ENCODE measurements around the gene TNFRSF1B. TPM values are rescaled to one million over a fixed set of nuclear protein-coding genes. Genes with fewer than 3 reads are reported as not detected.

Gene TNFRSF1B
- total RNA-seq (2014; rRNA removed; shearing (Covaris generic)): 1.5 and 5.4 TPM in 2 replicates

DNA sequence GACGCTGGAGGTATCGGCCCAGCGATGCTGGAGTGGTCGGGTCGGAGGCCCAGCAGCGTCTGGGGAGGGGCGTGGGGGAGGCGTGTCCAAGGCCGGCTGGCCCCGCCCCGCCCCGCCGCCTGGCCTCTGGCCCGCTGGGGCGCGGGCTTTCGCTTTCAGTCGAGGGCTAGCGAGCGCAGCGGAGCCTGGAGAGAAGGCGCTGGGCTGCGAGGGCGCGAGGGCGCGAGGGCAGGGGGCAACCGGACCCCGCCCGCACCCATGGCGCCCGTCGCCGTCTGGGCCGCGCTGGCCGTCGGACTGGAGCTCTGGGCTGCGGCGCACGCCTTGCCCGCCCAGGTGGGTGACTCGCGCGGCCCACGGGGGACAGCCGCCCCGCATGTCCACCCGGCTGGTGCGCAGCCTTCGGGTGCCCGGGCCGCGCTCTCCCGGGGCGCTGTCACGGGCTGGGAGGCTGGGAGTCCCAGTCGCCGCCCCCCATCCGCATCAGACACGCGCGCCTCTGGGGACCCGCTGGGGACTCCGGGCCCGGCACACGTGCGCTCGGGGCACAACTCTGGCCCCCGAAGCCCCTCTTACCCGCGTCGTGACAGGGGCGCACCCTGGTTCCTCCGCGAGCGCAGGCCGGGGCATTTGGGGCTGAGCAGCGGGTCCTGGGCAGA lies at the start of gene TNFRSF1B:
Gene TNFRSF1B, plus strand, starts transcription at position 158 of the 659 bp plus-strand sequence. Its CDS starts 101 bp downstream, at position 259.
- DNase-seq (ENCODE audit: low read depth): peak; percentile 42

DNA sequence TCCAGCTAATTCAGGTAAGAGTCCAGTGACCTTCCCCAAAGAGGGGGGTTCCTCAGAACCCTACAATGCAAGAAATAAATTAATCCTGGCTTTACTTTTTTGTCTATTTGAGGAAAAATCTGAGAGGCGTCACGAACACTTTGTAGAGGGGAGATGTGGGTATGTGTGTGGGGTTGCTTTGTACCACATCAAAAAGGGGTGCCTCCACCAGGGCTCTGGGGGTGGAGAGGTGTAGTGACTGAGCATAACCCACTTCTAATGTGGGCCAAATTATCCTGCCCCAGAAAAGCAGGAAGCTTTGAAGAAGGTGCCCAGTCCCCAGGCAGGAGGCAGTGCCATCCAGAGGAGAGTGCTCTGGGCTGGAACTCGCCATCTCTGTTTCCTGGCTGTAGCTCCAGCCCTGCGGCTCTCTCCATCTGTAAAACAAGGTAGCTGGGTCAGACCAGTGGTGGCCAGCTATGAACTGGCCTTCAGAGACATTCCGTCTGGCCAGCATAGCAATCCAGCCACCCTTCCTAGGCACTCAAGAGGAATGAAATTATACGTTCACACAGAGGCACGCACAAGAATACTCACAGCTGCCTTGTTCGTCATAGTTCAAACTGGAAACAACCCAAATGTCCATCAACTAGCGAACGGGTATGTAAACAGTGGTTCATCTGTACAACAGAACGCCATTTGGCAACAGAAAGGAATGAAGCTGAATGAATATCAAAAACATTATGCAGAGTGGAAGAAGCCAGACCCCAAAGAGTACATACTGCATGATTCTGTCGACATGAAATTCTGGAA lies 45.4 kb upstream of the TNFRSF1B start:
- peak; percentile 55 for DNase-seq (ENCODE audit: low read depth)

DNA sequence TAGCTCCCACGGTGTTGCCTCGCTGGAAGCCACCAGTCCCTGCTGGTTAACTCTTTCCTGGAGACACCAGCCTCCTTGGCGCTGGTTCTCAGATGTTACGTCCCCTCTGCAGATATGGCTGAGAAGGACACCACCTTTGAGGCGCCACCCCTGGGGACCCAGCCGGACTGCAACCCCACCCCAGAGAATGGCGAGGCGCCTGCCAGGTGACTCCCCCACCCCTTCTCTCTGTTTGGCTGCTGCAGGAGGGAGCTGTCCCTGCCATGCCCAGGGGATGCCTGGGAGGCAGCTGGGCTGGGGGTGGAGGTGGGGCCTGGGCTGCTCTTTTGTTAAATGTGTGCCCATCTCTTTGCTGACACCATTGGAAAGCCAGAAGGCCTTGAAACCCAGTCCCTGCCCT lies 43.6 kb upstream of the TNFRSF1B start:
- no peak for DNase-seq (ENCODE audit: low read depth)

DNA sequence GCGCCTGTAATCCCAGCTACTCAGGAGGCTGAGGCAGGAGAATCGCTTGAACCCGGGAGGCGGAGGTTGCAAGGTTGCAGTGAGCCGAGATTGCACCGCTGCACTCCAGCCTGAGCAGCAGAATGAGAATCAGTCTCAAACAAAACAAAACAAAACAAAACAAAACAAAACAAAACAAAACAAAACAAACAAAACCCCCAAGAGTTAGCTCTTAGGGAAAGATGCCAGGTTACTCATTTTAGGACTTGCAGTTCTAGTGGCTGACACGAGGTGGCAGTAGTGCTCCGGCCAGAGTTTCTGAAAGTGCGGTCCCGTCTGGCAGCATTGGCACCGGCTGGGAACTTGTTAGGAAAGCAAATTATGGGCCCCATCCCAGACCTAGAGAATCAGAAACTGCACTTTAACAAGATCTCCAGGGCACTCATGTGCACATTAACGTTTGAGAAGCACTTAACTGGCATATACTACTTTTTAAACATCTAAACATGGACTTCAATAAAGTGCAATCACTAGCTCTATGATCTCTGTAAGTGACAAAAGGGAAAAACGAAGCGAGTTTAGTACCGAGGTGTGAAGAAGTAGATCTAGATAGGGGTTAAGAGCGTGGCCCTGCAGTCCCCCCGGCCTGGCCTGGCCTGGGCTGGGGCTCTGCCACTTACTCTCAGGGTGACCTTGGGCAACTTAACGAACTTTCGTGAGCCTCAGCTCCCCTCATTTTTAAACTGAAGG lies 41.9 kb upstream of the TNFRSF1B start:
- peak; percentile 65 for DNase-seq (ENCODE audit: low read depth)

- DNase-seq (ENCODE audit: low read depth): no peak
Measured at GRCh38 chr1:12125422-12126355, 41.1 kb upstream of the TNFRSF1B start.

DNA sequence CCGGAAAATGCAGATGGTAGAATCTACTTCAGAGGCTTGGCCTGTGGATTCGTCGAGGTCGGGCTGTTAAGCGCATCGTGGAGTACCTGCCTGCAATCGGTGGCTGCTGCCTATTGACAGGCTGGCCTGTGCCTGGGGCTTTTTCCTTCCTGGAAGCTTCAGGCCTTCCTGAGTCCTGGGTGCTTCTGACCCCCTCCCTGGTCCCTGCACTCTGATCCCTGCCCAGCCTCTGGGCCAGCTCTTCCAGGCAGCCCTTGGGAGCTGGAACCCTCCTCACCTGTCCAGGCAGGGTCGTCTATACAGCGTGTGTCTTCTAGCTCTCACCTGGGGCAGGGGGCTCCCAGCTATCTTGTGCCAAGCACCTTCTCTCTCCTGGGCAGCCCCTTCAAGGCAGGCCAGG lies 40.0 kb upstream of the TNFRSF1B start:
- DNase-seq (ENCODE audit: low read depth): no peak

GRCh38 chr1:12127206-12127810 lies 39.5 kb upstream of the TNFRSF1B start:
- DNase-seq (ENCODE audit: low read depth): no peak

DNA sequence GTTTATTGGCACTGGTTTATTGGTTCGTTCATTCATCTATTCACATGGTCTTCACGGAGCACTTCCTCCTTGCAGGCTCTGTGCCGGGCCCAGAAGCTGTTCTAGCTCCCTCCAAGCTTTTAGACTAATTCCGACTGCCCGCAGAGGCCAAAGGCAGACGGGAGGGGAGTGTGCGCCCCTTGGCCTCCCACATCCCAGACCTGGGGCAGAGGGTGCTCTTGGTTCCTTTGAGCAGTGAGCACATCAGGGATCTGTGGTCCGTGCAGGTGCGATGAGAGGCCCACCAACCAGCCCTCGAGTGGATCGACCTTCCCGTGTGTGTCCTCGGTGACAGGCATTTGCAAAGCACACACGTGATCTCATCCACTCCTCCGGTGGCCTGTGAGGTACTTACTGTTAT lies 38.7 kb upstream of the TNFRSF1B start:
- no peak for DNase-seq (ENCODE audit: low read depth)

DNA sequence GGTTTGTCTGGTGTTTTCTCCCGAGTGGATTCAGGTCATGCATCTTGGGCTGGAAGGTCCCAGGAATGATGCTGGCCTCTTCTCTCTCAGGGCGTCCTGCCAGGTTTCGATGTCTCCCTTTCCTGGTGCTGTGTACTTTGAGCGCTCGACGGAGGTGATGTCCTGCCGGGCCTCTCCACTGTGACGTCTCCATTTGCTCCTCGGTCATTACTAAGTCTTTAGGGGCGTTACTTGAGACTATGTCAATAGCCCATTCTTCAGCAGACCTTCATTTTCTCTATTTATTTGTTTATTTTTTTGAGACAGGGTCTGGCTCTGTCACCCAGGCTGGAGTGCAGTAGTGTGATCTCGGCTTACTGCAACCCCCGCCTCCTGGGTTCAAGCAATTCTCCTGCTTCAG lies 37.2 kb upstream of the TNFRSF1B start:
- no peak for DNase-seq (ENCODE audit: low read depth)

GRCh38 chr1:12130466-12131130 lies 36.2 kb upstream of the TNFRSF1B start:
- DNase-seq (ENCODE audit: low read depth): no peak

DNA sequence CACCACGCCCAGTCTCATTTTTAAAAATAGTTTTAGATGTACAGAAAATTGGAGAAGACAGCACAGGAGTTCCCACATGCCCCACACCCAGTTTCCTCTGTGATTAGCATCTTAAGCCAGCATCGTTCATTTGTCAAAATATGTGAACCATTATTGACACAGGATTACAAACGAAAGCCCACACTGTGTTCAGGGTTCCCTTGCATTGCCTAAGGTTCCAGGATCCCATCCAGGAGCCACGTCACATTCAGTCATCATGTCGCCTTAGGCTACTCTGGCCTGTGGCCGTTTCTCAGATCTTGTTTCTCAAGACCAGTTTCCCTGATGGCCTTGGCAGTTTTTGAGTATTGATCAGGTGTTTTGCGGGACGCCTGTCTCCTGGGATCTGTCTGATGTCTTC lies 34.7 kb upstream of the TNFRSF1B start:
- peak; percentile 96 for DNase-seq (ENCODE audit: low read depth)

- no peak for DNase-seq (ENCODE audit: low read depth)
Measured at GRCh38 chr1:12134716-12135115, 32.1 kb upstream of the TNFRSF1B start.

DNA sequence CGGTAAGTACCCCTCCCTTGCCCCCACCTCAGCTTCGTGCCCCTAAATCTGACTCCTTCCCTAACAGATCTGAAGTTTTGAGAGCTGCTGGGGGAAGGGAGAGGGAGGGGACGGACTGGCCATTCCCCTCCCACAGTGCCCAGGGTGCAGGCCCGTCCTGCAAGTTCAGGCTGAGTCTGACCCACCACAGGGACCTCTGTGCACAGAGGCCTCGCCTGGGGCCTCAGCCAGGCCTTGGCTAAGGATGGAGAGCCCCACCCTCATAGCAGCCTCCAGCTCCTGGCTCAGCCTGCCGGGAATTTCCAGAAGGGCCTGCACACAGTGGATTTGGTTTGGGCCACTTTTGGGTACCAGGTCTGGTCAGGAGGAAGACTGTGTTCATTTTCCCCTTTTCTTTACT lies 31.2 kb upstream of the TNFRSF1B start:
- no peak for DNase-seq (ENCODE audit: low read depth)

GRCh38 chr1:12136916-12137610 lies 29.7 kb upstream of the TNFRSF1B start:
- no peak for DNase-seq (ENCODE audit: low read depth)

DNA sequence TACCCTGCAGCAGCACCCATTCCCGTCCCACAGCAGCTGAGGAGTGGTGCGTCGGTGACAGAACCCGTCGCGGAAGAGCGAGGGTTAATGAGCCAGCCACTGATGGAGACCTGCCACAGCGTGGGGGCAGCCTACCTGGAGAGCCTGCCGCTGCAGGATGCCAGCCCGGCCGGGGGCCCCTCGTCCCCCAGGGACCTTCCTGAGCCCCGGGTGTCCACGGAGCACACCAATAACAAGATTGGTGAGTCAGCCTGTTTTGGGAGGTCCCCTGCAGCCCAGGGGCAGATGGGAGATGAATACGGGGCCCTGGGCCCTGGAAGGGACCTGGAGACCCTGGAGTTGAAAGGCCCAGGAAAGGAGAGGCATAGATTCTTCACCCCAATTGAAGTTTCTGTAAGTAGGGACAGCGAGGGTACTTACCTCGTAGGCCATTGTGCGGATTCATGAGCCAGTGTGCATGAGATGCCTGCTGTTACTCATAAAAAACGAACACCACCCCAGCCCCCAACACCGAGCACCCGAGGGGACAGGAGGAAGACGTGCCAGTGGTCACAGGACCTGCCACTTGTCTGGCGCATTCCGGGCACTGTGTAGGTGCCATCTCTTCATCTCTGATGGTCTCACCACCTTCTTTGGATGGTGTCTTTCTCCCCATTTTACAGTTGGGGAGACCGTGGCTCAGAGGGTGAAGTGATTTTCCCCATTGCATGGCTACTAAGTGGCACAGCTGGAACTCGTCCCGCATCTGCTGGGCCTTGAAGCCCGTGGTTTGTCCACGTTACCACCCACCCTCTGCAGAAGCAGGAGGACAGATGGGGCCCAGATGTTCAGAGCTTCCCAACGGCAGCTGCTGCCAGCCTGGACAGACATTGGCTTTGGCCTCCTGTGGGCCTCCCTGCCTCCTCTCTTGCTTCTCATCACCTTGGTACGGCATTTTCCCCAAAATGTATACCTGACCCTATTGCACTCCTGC lies 28.3 kb upstream of the TNFRSF1B start:
- DNase-seq (ENCODE audit: low read depth): no peak

DNA sequence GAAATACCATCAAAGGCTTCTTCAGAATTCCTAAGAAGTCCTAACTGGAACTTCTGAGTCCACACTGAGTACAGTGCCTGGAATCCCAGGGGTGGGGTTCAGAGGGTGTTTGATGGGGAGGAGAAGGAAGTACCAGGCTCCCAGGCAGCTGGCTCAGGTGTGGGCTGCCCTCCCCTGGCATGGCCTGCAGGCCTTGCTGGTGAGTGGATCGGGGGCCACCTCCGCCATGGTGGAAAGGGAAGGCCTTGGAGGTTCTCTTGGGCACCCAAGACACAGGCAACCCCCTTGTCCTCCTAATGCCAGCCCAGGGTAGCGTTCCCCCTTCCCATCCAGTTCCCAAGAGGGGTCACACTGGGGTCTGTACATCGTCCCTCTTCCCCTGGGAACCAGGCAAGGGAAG lies 26.8 kb upstream of the TNFRSF1B start:
- DNase-seq (ENCODE audit: low read depth): no peak

DNA sequence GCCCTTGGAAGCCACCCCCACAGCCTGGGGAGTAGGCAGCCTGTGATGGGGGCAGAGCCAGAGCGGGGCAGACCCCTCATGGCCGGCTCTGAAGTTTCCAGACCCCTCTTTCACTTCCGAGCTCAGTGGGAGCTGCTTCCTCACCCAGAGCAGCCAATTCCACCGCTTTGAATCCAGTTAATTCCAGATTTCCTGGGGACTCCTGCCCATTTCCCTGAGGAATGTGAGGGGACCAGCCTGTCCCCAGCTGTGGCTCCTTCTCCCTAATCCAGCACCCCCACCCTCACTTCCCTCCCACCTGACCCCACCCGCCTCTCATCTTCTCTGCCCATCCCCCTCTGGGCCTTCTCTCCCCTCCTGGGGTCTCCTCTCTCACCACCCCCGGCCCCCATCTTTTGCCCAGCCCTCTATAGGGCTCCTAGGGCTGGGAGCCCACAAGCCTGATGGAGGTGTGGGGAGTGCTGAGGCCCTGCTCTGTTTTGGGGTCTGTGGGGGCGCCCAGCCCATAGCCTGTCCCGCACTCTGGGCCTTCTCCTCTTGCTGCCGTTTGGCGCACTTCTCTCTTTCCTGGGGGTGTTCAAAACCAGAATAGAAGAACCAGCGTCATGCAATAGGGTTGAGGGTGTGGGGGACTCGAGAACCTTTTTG lies 26.2 kb upstream of the TNFRSF1B start:
- no peak for DNase-seq (ENCODE audit: low read depth)

Measured in M059J (cell line).